ENCODE measurements around the gene FITM1. TPM values are rescaled to one million over a fixed set of nuclear protein-coding genes. Genes with fewer than 3 reads are reported as not detected.

FITM1 gene
- total and polyA plus RNA-seq, 4 experiments from 2014 or later = 0.69 to 4.2 (median 2.0) TPM

DNA sequence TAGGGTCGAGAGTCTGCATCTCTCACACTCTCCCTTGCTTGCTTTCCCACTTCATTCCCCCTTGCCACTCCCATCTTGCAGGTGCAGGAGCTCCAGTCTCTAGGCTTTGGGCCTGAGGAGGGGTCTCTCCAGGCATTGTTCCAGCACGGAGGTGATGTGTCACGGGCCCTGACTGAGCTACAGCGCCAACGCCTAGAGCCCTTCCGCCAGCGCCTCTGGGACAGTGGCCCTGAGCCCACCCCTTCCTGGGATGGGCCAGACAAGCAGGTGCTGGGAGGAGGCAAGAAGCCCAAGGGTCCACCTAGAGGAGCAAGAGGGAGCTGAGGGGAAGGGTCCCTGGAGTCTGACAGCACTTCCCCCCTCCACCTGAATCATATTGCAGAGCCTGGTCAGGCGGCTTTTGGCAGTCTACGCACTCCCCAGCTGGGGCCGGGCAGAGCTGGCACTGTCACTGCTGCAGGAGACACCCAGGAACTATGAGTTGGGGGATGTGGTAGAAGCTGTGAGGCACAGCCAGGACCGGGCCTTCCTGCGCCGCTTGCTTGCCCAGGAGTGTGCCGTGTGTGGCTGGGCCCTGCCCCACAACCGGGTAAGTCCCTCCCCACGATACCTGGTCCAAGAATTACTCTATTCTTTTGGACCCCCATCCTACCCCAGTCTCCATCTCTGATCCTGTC, 21.1 kb downstream of the FITM1 start:
- DNase-seq = no peak
- Mint-ChIP-seq H3K4me3 (no peak overlapping the region), H3K27ac (peak overlapping the region in 4 of 7 donors; percentile 3 to 74 (median 28)), H3K9me3 (no peaks in the 10 kb centered on the region), H3K4me1 (peaks cover 18 to 40% (median 28%) of the 10 kb centered on the region in 4 donors), H3K36me3 (peaks cover 40 to 59% of the 10 kb centered on the region in 2 donors), H3K27me3 (no peaks in the 10 kb centered on the region)
- ChIA-PET POLR2A (ENCODE audit: partially characterized antibody) (interaction anchor here (1.0 to 9.5 kb wide), 6 partner anchors 7 to 65 kb away, joined by 4 to 162 read pairs (median 11); partner anchors contain the start of genes DCAF11, EMC9, IRF9 and MDP1), CTCF (ENCODE audit: partially characterized antibody) (interaction anchor here (1.3 to 8.5 kb wide), 3 partner anchors 9 to 43 kb away, joined by 5 to 110 read pairs (median 7); partner anchors contain the start of genes IRF9 and PSME1)
- Histone ChIP-seq H3K27me3 (ENCODE audit: insufficient read depth, low read length) (no peaks in the 10 kb centered on the region), H3K4me3 (ENCODE audit: low read length in 2 of 2) (no peak overlapping the region), H3K36me3 (ENCODE audit: insufficient read depth, low read length) (peaks cover 52% of the 10 kb centered on the region), H3K4me1 (ENCODE audit: insufficient read depth, low read length) (peaks cover 27% of the 10 kb centered on the region), H3K9me3 (ENCODE audit: control insufficient read depth in 1 of 2, low read length in 2 of 2) (no peaks in the 10 kb centered on the region), H3K27ac (ENCODE audit: low read depth, low read length) (no peak overlapping the region)
- intact Hi-C loops (cut with micrococcal nuclease) = no loop called here

DNA sequence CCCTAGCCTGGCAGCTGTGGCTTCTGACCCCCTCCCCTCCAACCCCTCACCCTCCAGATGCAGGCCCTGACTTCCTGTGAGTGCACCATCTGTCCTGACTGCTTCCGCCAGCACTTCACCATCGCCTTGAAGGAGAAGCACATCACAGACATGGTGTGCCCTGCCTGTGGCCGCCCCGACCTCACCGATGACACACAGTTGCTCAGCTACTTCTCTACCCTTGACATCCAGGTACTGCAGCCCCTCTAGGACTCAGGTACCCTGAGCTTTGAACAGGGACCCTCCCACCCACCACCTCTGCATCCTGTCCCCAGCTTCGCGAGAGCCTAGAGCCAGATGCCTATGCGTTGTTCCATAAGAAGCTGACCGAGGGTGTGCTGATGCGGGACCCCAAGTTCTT, 24.6 kb downstream of the FITM1 start:
- H3K36me3 Mint-ChIP-seq = peaks cover 41 to 63% of the 10 kb centered on the region in 2 donors
- DNase-seq = no peak
- H3K27ac Mint-ChIP-seq = peak overlapping the region in 3 of 7 donors; percentile 13 to 73 (median 73)
- ChIA-PET CTCF (ENCODE audit: partially characterized antibody) (interaction anchor here (0.7 to 2.0 kb wide), 5 partner anchors 9 to 105 kb away, joined by 3 to 5 read pairs (median 3); partner anchors contain the start of gene PSME2), POLR2A (ENCODE audit: partially characterized antibody) (interaction anchor here (1.0 to 9.5 kb wide), 6 partner anchors 8 to 281 kb away, joined by 3 to 162 read pairs (median 4); partner anchors contain the start of genes DCAF11, EMC9, NRL and PSME2)
- no peak overlapping the region for H3K27ac ChIP-seq (ENCODE audit: low read depth, low read length)
- no peaks in the 10 kb centered on the region for H3K27me3 Mint-ChIP-seq
- peaks cover 4% of the 10 kb centered on the region for H3K4me1 ChIP-seq (ENCODE audit: insufficient read depth, low read length)
- no peak overlapping the region for H3K4me3 Mint-ChIP-seq
- H3K36me3 ChIP-seq (ENCODE audit: insufficient read depth, low read length) = peaks cover 64% of the 10 kb centered on the region
- no peaks in the 10 kb centered on the region for H3K9me3 ChIP-seq (ENCODE audit: control insufficient read depth in 1 of 2, low read length in 2 of 2)
- H3K27me3 ChIP-seq (ENCODE audit: insufficient read depth, low read length) = no peaks in the 10 kb centered on the region
- intact Hi-C loops (cut with micrococcal nuclease) = no loop called here
- H3K4me1 Mint-ChIP-seq = peaks cover 2 to 20% (median 12%) of the 10 kb centered on the region in 4 donors
- no peaks in the 10 kb centered on the region for H3K9me3 Mint-ChIP-seq
- H3K4me3 ChIP-seq (ENCODE audit: low read length in 2 of 2) = no peak overlapping the region

DNA sequence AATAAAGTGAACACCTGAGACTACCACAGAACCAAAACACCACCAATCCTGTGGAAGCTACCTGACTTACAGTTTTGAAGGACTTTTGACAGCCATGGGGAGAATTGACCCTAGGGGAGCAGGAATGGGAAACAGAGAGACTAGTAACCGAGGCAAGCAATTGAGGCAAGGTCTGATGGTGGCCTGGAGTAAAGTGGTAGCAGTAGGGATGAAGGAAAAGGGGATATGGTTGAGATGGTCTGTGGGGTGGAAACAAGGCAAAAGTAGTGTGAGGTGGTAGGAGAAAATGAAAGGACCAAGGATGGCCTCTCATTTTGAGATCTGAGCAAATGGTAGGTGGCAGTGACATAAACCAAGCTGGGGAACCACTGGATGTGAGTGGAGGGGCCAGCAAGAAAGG, 26.4 kb downstream of the FITM1 start:
- CTCF ChIA-PET (ENCODE audit: partially characterized antibody) = interaction anchor here (0.6 to 6.9 kb wide), 2 partner anchors 8 to 189 kb away, joined by 3 to 110 read pairs; partner anchors contain the start of genes PSME2 and RNF31
- no peaks in the 10 kb centered on the region for H3K27me3 ChIP-seq (ENCODE audit: insufficient read depth, low read length)
- POLR2A ChIA-PET (ENCODE audit: partially characterized antibody) = interaction anchor here (9.5 kb wide), 1 partner anchor 9 kb away, joined by 162 read pairs; the partner anchor contains the start of genes PSME2 and RNF31
- H3K27me3 Mint-ChIP-seq = no peaks in the 10 kb centered on the region
- H3K4me3 Mint-ChIP-seq = peak overlapping the region in 1 of 8 donors; percentile 32
- intact Hi-C loops (cut with micrococcal nuclease) = no loop called here
- H3K4me3 ChIP-seq (ENCODE audit: low read length in 2 of 2) = no peak overlapping the region
- H3K36me3 ChIP-seq (ENCODE audit: insufficient read depth, low read length) = peaks cover 52% of the 10 kb centered on the region
- peaks cover 12% of the 10 kb centered on the region for H3K4me1 ChIP-seq (ENCODE audit: insufficient read depth, low read length)
- H3K9me3 Mint-ChIP-seq = no peaks in the 10 kb centered on the region
- peak overlapping the region in 6 of 7 donors; percentile 20 to 85 (median 64) for H3K27ac Mint-ChIP-seq
- no peak overlapping the region for H3K27ac ChIP-seq (ENCODE audit: low read depth, low read length)
- no peak for DNase-seq
- peaks cover 39 to 67% of the 10 kb centered on the region in 2 donors for H3K36me3 Mint-ChIP-seq
- peaks cover 11 to 28% (median 18%) of the 10 kb centered on the region in 4 donors for H3K4me1 Mint-ChIP-seq
- H3K9me3 ChIP-seq (ENCODE audit: control insufficient read depth in 1 of 2, low read length in 2 of 2) = no peaks in the 10 kb centered on the region

GRCh38 chr14:24157331-24157730, 26.9 kb downstream of the FITM1 start:
- DNase-seq = no peak
- intact Hi-C loops (cut with micrococcal nuclease) = no loop called here
- H3K9me3 Mint-ChIP-seq = no peaks in the 10 kb centered on the region
- H3K36me3 Mint-ChIP-seq = peaks cover 40 to 69% of the 10 kb centered on the region in 2 donors
- ChIA-PET POLR2A (ENCODE audit: partially characterized antibody) (interaction anchor here (0.9 to 9.5 kb wide), 2 partner anchors 10 to 42 kb away, joined by 3 to 162 read pairs; partner anchors contain the start of genes NRL, PSME2 and RNF31), CTCF (ENCODE audit: partially characterized antibody) (interaction anchor here (0.6 to 6.9 kb wide), 4 partner anchors 9 to 189 kb away, joined by 3 to 110 read pairs (median 3); partner anchors contain the start of genes PSME2 and RNF31)
- H3K27me3 ChIP-seq (ENCODE audit: insufficient read depth, low read length) = no peaks in the 10 kb centered on the region
- H3K36me3 ChIP-seq (ENCODE audit: insufficient read depth, low read length) = peaks cover 49% of the 10 kb centered on the region
- no peak overlapping the region for H3K4me3 ChIP-seq (ENCODE audit: low read length in 2 of 2)
- no peak overlapping the region for H3K4me3 Mint-ChIP-seq
- peaks cover 17% of the 10 kb centered on the region for H3K4me1 ChIP-seq (ENCODE audit: insufficient read depth, low read length)
- H3K4me1 Mint-ChIP-seq = peaks cover 16 to 33% (median 21%) of the 10 kb centered on the region in 4 donors
- H3K27ac Mint-ChIP-seq = peak overlapping the region in 4 of 7 donors; percentile 56 to 85 (median 66)
- H3K9me3 ChIP-seq (ENCODE audit: control insufficient read depth in 1 of 2, low read length in 2 of 2) = no peaks in the 10 kb centered on the region
- H3K27ac ChIP-seq (ENCODE audit: low read depth, low read length) = no peak overlapping the region
- no peaks in the 10 kb centered on the region for H3K27me3 Mint-ChIP-seq

DNA sequence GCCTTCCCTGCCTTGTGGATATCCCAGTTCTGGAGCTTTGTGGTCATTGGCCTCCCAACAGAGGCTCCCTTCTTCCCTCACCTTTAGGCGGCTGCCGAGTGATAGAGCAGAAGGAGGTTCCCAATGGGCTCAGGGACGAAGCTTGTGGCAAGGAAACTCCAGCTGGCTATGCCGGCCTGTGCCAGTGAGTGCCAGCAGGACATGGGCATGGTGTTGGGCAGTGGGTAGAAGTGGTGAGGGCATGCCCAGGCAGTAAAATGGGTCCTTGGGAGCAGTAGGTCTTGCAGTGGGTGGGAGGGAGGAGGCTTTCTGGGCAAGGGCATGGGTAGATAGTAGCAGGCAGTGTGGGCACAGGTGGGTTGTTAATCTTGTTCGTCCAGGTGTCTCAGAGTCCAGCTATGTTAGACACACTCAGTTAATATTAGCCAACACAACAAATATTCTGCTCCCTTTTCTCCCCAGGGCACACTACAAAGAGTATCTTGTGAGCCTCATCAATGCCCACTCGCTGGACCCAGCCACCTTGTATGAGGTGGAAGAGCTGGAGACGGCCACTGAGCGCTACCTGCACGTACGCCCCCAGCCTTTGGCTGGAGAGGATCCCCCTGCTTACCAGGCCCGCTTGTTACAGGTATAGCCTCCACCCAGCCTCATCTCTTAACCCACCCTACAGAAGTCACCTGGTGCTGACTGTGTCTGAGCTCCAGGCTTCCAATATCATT, 29.5 kb downstream of the FITM1 start:
- H3K4me1 Mint-ChIP-seq = peaks cover 28 to 56% (median 38%) of the 10 kb centered on the region in 4 donors
- H3K9me3 Mint-ChIP-seq = no peaks in the 10 kb centered on the region
- Histone ChIP-seq H3K4me3 (ENCODE audit: low read length in 2 of 2) (no peak overlapping the region), H3K36me3 (ENCODE audit: insufficient read depth, low read length) (peaks cover 66% of the 10 kb centered on the region), H3K27me3 (ENCODE audit: insufficient read depth, low read length) (no peaks in the 10 kb centered on the region), H3K9me3 (ENCODE audit: control insufficient read depth in 1 of 2, low read length in 2 of 2) (no peaks in the 10 kb centered on the region), H3K4me1 (ENCODE audit: insufficient read depth, low read length) (peaks cover 42% of the 10 kb centered on the region), H3K27ac (ENCODE audit: low read depth, low read length) (peak overlapping the region; percentile 90)
- H3K27ac Mint-ChIP-seq = peak overlapping the region; percentile 79 to 100 (median 99)
- DNase-seq = no peak
- CTCF ChIA-PET (ENCODE audit: partially characterized antibody) = interaction anchor here (0.7 to 6.9 kb wide), 20 partner anchors 11 to 272 kb away, joined by 3 to 110 read pairs (median 9); partner anchors contain the start of genes CHMP4A, CIDEB, DCAF11 and EMC9
- intact Hi-C loops (cut with micrococcal nuclease) = loop anchor here (2.0 kb wide), 1 partner anchor 145 kb away; no protein-coding TSS in a partner anchor
- POLR2A ChIA-PET (ENCODE audit: partially characterized antibody) = interaction anchor here (1.7 to 9.5 kb wide), 17 partner anchors 11 to 150 kb away, joined by 6 to 162 read pairs (median 23); partner anchors contain the start of genes CHMP4A, DCAF11, EMC9 and IPO4
- H3K27me3 Mint-ChIP-seq = no peaks in the 10 kb centered on the region
- H3K36me3 Mint-ChIP-seq = peaks cover 50 to 78% of the 10 kb centered on the region in 2 donors
- H3K4me3 Mint-ChIP-seq = peak overlapping the region in 2 of 8 donors; percentile 24 to 30

DNA sequence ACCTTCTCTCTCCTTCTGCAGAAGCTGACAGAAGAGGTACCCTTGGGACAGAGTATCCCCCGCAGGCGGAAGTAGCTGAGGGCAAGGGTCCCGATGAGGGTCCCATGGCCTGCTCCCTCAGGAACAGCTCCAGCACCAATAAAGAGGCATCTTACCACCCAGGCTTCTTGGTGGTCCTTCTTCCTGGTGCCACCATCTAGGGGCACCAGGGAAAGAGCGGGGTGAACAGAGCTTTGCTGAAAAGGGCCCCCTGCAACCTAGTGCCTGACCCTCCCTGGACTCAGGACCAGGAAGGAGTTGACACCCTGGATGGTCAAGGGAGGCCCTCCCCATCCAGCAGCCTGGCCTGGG, 30.0 kb downstream of the FITM1 start:
- Histone ChIP-seq H3K36me3 (ENCODE audit: insufficient read depth, low read length) (peaks cover 66% of the 10 kb centered on the region), H3K9me3 (ENCODE audit: control insufficient read depth in 1 of 2, low read length in 2 of 2) (no peaks in the 10 kb centered on the region), H3K4me1 (ENCODE audit: insufficient read depth, low read length) (peaks cover 47% of the 10 kb centered on the region), H3K4me3 (ENCODE audit: low read length in 2 of 2) (peak overlapping the region in 1 of 2 donors; percentile 73), H3K27ac (ENCODE audit: low read depth, low read length) (peak overlapping the region; percentile 90), H3K27me3 (ENCODE audit: insufficient read depth, low read length) (no peaks in the 10 kb centered on the region)
- H3K27ac Mint-ChIP-seq = peak overlapping the region; percentile 97 to 100 (median 99)
- peaks cover 53 to 79% of the 10 kb centered on the region in 2 donors for H3K36me3 Mint-ChIP-seq
- ChIA-PET POLR2A (ENCODE audit: partially characterized antibody) (interaction anchor here (1.0 to 9.5 kb wide), 23 partner anchors 10 to 271 kb away, joined by 3 to 162 read pairs (median 17); partner anchors contain the start of genes CBLN3, CHMP4A, DCAF11 and DHRS1), CTCF (ENCODE audit: partially characterized antibody) (interaction anchor here (1.0 to 6.9 kb wide), 28 partner anchors 12 to 271 kb away, joined by 3 to 110 read pairs (median 5); partner anchors contain the start of genes CHMP4A, DCAF11, DHRS1 and EMC9)
- no peaks in the 10 kb centered on the region for H3K27me3 Mint-ChIP-seq
- no peaks in the 10 kb centered on the region for H3K9me3 Mint-ChIP-seq
- peaks cover 31 to 60% (median 43%) of the 10 kb centered on the region in 4 donors for H3K4me1 Mint-ChIP-seq
- peak overlapping the region in 6 of 8 donors; percentile 24 to 100 (median 99) for H3K4me3 Mint-ChIP-seq
- intact Hi-C loops (cut with micrococcal nuclease) = loop anchor here (2.0 kb wide), 1 partner anchor 146 kb away; no protein-coding TSS in a partner anchor
- no peak for DNase-seq

Measured in CD4-positive, alpha-beta memory T cell (primary cell).